Measurements from ENCODE around the gene CNOT10.
"Not testable (repeated sequence)": the region's sequence is repeated elsewhere in the genome, so short reads cannot be mapped to it uniquely, and the experiment has no call there.

The CNOT10 gene

DNA sequence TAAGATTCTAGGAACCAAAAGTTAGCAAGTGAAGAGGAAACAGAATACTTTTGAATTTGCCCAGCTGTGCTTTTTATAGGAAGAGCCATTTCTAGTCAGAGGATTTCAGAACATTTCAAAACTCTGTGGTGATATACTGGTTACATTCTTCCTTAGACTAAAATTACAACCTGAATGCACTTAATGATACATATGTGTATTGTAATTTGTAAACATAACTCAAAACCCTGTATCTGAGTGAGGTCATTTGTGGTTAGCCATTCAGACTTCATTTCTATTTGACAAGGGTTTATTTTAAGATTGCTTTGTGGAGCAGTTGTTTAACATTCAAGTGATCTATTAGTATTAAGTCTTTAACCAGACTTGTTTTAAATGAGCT lies 73.4 kb downstream of the CNOT10 start:
- DNase-seq = no peak

DNA sequence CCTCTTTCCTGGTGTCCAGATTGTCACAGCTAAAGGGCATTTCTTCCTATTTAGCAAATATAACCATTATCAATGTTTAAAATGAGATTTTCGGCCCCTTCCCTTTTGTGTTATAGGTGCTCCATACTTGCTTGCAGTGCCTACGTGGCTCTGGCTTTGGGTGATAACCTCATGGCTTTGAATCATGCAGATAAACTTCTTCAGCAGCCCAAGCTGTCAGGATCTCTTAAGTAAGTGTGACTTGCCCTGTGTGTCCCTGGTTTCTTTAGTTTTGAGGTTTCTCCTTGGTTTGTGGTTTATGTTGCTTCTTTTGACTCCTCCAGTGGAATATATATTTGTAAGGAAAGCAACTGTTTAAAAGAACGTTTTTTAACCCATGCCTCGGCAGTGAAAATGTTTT lies 74.4 kb downstream of the CNOT10 start:
- DNase-seq = no peak

DNA sequence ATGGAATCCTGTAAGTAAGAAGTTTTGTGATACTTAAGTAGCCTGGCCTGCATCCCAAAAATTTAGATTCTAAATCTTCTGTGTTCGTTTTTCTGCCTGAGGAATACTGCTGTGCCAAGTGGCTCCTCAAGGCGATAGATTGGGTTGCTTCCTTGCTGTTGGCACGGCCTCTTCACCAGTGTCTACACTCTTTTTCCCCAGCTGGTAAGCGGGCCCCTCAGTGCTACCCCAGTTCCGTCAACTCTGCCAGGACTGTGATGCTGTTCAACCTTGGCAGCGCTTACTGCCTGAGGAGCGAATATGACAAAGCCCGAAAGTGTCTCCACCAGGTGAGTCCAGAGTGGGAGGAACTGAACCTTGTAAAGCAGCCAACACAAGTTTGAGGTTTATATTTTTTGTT lies 79.5 kb downstream of the CNOT10 start:
- no peak for DNase-seq

DNA sequence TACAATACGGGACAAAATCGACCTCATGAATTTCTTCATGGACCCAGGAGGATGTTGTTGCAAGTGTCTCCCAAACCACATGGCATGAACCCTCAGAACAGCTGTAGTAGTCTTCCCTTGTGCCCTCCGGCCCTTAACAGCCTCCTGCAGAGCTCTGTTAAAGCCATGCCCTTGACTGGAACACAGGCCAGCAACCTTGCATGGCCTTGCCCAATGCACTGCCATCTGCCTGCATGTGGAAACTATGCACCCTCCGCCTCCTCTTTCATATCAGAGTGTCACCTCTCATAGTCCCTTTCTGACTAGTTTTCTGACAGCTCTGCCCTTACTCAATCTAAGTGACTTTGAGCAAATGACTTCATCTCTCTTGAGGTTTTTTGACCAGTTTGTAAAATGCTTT lies 93.4 kb downstream of the CNOT10 start:
- DNase-seq = no peak

DNA sequence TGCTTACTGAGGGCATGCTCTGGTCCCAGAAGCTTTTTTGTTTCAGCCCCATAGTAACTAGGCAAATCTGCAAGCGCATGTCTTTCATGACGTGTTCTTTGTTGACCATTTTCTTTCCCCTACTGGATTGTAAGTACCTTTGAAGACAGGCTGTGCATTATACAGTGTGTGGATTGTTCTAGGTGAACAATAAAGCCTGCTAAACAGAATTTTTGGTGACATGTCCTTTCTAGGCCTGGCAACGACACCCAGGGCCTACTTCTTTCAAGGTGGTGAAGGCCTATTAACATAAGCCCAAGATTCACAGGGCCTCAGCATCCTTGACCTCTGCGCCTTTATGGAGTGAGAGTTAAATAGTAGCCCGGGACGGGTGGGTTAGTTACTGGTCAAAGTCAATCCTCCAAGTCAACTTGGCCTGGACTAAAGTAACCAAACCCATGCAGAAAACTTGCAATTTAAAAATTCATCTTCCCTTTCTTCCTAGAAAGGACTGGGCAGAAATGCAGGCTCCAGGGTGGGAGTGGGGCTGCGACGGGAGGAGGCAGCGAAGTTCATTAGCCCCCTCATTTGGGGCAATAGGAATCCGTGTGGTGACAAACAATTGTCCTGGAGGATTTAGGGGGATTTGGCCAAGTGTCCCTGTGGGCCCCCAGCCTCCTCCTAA lies 95.2 kb downstream of the CNOT10 start:
- no peak for DNase-seq

DNA sequence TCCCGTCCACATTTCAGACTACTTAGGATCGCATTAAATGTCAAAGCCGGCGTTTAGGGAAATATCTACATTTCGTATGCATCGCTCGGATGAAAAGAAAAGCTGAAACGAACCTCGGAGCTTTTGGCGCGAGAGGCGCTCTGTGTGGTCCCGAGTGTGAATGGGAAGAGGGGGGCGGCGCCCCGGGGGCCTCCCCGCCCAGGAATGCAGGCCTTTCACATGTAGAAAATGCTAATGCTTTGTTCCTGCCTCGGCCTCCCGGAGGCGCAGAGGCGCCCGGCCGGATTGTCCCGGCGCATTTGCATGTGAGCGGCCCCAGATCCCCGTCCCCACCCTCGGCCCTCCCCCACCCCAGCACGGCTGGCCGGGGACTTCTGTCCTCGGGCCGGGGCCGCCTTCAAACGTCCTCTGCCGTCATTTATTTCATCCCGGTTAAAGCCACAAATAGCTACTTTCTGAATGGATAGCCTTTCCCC lies 95.8 kb downstream of the CNOT10 start:
- no peak for DNase-seq

DNA sequence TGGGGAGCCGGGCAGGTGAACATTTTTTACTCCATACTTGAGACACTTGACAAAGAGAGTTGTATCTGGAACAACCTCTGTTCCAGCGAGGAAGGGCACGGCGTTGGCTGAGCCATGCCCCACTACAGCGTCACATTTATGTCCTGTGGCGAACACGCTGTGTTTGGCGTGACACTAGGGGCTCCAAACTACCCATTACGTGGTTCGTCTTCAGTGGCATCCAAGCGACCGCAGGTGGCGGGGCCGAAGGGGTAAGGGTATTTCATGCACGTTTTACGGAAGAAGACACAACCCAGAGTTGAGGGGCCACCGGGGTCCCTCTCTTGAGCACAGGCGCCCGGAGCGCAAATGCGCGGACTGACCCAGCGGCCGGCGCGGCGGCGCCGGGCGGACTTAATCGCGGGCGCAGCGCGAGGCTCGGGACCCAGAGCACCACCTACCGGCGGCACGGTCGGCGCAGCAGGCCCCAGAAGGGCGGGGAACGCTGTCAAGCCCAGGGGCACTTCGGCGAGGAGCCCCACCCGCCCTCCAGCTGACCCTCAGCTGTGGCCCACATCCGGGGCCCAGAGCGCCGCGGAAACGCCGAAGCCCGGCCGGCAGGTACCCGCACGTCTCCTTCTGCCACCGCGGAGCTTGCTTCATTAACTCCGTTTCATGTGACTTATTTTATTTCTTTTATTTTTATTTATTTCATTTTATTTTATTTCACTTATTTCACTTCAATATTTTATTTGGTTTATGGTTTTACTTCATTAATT lies 96.4 kb downstream of the CNOT10 start:
- DNase-seq = peak; percentile 22 to 67 (median 38)

DNA sequence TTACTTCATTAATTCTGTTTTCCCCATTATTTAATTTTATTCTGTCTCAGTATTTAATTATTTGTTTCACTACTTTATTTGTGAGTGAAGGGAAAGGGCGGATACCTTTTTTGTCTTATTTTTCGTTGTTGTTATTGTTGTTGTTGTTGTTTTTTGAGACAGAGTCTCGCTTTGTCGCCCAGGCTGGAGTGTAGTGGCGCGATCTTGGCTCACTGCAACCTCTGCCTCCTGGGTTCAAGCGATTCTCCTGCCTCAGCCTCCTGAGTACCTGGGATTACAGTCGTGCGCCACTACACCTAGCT lies 96.9 kb downstream of the CNOT10 start:
- not testable (repeated sequence) for DNase-seq

DNA sequence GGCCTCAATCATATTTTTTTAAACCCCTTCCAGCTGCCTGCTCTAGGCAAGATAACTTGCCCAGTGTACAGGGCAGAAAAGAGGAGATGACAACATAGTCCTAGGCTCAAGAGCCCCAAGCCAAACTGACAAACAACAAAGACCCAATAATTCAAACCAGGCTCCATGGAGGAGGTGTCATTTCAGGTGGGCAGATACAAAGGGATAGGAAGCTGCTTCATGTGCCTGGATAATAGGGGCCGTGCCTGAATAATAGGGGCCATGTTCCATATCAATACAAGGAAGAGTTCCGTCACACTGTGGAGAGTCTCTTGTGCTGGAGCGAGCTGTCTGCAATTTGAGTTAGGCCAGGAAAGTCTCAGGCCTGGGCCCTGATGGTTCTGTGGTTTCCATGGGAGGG lies 97.4 kb downstream of the CNOT10 start:
- DNase-seq = no peak

DNA sequence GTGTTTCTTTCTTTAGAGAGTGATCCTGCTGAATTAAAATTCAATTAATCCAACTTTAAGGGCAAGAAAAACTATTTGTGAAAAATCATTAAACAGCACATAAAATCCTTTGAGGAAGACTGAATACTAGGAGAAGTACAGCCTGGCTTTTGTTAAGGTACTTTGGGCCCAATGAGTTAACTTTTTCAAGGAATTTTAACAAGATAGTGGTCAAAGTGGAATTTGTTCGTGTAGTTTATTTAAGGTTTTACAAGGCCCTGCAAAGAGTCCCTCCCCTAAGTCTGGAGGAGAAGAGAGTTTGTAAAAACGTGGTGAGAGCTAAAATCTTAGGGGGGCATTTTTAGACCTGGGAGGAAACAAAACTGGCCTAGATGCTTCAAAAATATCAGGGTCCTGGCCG lies 106.8 kb downstream of the CNOT10 start:
- no peak for DNase-seq

DNA sequence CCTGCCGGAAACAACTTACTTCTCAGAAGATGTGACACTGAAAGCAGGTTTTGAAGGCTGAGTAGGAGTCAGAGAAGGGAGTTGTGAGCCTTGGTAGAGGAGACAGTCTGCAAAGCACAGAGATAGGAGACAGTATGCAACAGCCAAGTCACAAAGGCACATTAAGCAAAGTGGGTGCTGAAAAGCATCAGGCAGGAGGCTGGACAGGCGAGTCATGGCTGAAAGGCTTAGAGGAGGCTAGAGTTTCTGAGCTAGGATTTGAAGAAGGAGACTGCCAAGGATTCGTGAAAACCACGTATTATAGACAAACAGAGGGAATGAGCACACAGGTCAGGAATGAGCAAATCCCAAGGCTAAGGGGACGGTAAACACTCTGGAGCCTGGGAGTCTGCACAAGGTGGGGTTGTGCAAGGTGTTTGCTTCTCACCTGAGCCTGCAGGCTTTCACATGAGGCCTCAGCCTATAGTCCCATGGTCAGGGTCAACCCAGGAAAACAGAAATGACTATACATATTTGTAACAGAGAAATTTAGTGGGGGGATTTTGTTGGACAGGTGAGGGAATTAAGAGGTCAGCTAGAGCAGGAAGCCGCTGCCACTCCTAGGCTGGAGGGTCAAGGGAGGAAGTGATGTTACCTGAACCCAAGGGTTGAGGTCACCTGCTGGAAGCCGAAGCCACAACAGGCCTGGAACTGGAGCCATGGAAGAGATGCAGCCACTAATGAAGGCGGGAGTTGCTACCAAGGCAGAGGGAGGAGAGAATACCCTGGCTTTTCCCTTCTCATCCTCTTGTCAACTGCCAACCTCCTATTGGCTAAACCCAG lies 109.7 kb downstream of the CNOT10 start:
- DNase-seq = no peak

DNA sequence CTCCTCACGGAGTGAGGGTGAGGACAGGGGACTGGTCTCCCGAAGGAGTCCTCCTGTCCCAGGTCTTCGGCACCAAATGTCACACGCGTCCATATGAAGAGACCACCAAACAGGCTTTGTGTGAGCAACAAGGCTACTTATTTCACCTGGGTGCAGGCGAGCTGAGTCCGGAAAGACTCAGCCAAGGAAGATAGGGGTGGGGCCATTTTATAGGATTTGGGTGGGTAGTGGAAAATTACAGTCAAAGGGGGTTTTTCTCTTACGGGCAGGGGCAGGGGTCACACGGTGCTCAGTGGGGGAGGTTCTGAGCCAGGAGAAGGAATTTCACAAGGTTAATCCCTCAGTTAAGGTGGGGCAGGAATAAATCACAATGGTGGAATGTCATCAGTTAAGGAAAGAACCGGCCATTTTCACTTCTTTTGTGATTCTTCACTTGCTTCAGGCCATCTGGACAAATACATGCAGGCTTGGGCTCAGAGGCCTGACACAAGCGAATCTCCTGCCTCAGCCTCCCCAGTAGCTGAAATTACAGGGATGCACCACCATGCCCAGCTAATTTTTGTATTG lies 111.5 kb downstream of the CNOT10 start:
- not testable (repeated sequence) for DNase-seq

DNA sequence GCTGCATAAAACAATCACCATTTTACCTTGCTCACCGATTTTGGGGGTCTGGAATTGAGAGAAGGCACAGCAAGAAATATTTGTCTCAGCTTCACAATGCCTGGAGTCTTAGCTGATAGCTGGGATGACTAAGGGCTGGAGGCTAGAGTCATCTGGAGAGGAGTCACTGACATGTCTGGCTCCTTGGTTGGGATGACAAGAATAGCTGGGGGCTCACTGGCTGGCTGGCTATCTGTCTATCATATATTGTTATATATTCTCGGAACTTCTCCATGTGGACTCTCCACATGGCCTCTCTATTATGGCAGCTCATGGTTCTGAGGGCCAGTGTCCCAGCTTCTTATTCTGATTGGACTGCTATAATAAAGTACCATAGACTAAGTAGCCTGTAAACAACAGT lies 112.8 kb downstream of the CNOT10 start:
- no peak for DNase-seq

DNA sequence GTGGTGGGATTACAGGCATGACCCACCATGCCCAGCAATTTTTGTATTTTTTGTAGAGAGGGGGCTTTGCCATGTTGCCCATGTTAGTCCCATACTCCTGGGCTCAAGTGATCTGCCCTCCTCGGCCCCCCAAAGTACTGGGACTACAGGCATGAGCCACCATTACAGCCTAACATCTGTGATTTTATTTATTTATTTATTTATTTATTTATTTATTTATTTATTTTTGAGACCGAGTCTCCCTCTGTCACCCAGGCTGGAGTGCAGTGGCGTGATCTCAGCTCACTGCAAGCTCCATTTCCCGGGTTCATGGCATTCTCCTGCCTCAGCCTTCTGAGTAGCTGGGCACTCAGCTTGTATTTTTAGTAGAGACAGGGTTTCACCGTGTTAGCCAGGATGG lies 116.5 kb downstream of the CNOT10 start:
- not testable (repeated sequence) for DNase-seq

DNA sequence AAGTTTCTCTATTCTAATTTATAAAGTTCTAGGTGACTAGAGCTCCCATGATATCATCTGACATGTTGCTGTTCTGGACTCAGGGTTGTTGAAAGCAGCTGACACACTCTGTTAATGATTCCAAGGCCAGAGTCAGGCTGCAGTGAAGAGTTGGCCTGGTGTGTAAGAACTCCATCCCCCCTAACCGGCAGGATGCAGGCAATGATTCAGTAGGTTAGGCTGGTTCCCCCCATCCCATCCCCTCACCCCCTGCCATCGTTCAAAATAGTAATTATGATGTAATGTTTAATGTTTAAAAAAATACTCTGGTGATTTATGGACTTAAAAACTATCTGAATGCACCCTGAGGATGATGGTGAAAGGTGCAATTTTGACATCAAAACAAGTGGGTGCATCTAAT lies 128.2 kb downstream of the CNOT10 start:
- no peak for DNase-seq

DNA sequence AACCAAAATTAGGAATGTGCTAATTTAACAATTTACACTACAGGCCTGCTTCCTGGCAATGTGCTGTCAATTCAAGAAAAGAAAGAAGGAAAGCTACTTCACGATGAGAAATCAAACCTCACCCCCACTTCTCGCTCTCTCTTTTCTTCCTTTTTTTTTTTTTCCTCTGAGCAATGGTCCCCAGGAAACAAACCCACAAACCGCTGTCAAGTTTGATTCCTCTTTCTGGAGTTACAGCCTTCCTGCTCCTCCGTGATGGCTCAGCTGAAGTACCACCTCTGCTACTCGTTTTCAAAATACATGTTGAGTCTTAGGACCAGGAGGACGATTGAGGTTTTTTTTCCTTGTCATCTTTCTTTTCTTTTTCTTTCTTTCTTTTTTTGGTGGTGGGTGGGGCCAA lies 129.4 kb downstream of the CNOT10 start:
- DNase-seq = no peak

DNA sequence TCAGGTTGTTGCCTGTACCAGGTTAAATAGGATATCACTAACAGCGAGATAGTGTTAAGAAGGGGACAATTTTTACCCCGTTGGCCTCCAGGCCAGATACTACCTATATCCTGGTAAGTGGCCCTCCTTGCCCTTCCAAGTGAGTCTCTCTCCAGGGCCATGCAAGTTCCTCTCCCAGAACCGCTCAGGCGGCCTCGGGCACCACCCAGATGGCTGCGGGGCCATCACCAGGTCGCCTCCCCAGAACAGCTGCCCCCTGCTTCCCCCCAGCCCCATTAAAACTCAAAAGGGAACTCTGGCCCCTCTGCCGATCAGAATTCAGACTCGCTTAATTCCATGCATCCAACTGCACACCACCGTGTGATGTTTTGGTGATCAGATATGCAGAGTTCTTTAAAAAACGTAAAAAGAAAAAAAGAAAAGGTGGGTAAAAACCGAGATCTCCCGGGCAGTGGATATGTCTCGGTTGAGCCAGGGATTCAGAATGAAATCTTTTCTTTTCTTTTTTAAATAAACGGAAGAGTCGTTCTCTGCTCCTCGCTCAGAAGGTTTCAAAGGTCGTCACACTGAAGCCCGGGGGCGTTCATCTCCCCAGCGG lies 131.0 kb downstream of the CNOT10 start:
- DNase-seq = no peak

DNA sequence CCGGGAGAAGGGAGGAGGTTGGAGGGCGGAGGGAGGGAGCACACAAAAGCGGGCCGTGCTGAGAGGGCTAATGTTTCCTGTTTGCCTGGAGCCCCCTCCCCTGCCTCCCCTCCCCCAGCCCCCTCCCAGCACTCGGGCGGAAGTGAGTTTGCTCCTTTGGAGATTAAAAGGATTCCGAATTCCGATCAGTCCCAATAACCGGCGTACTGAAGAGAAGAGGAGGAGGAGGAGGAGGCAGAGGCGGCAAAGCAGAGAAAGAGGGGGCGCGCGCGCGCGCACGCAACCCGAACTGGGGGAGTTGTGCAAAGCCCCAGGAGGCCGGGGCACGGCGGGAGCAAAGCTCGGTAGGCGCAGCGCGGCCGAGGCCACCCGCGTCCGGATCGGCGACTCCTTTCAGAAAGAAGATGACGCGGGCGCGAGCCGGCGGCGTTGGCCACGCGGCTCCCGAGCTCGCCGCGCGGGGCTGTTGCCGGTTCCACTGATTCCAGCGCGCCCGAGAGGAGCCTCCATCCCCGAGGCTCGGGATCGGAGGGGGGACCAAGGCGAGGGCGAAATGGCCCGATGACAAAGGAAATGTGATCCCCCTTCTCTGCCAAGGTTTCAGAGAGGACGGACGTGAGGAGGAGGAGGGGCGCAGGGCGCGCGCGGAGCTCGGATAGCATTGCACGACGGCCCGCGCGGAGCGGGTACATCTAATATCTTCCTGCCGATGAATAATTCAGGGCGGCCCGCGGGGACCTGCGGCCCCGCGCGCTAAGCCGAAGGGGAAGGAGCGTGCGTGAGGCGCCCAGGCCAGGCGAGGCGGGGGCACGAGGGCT lies 131.7 kb downstream of the CNOT10 start:
- DNase-seq = no peak

DNA sequence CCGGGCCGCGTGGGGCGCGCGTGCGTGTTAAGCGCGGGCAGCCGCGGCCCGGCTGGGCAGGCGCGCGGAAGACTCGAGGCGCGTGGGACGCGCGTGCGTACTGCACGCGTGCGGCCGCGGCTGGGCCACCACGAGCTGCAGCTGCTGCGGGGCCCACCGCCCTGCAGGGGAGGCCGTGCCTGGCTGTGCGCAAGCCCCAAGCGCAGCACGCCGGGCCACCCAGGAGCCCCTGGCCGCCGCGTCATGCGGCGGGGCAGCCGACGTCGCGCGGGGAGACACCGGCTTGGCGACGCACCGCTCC lies 132.2 kb downstream of the CNOT10 start:
- DNase-seq = no peak

DNA sequence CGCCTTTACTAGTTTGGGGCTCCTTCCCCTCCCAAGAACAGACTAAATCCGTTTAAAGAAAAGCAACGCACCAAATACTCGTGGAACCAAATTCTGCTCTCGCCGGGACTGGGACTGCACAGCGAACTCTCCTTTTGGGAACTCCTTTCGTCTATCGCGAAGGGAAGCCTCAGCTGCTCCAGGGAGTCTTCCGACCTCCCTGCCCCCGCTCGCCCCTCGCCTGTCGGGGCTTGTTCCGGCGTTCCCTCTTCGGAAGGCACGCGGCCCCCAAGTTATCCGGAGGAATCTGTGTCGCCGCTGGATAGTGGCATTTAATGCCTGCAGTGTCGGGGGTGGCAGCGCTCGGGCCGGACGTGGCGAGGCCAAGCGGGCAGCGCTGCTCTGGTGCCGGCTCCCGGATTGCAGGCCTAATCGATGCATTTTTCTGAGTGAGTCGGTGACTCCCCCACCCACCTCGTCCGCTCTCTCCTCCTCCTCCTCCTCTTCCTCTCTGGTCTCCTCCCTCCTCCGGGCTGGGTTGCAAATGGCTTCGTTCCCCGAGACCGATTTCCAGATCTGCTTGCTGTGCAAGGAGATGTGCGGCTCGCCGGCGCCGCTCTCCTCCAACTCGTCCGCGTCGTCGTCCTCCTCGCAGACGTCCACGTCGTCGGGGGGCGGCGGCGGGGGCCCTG lies 132.7 kb downstream of the CNOT10 start, which contains the start of gene TRIM71:
TRIM71 (plus strand) TSS at position 440 of the 671 bp plus-strand sequence; CDS start at position 524, 84 bp downstream.
- DNase-seq = no peak

DNA sequence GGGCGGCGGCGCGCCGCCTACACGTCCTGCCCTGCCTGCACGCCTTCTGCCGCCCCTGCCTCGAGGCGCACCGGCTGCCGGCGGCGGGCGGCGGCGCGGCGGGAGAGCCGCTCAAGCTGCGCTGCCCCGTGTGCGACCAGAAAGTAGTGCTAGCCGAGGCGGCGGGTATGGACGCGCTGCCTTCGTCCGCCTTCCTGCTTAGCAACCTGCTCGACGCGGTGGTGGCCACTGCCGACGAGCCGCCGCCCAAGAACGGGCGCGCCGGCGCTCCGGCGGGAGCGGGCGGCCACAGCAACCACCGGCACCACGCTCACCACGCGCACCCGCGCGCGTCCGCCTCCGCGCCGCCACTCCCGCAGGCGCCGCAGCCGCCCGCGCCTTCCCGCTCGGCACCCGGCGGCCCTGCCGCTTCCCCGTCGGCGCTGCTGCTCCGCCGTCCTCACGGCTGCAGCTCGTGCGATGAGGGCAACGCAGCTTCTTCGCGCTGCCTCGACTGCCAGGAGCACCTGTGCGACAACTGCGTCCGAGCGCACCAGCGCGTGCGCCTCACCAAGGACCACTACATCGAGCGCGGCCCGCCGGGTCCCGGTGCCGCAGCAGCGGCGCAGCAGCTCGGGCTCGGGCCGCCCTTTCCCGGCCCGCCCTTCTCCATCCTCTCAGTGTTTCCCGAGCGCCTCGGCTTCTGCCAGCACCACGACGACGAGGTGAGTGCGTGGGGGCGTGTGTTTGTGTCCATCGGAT lies 133.4 kb downstream of the CNOT10 start:
- no peak for DNase-seq
